NCI-H526 treated with DMSO at 0.1 percent for 48 hours (cell line): ENCODE results near the gene ISCA2.
"Not testable (repeated sequence)": the region's sequence is repeated elsewhere in the genome, so short reads cannot be mapped to it uniquely, and the experiment has no call there.

Experiments
- DNase-seq: peaks from one replicate; lab custom pipeline; 2025; lab: John Stamatoyannopoulos, UW

The ISCA2 gene

GRCh38 chr14:74493343-74494261 lies at the start of gene ISCA2:
Gene ISCA2, plus strand, starts transcription at chr14:74493765. Its CDS starts 10 bp downstream, at chr14:74493775.
- peak; percentile 99 for DNase-seq

GRCh38 chr14:74444866-74445265 lies 48.7 kb upstream of the ISCA2 start:
- no peak for DNase-seq

GRCh38 chr14:74454397-74454796 lies 39.2 kb upstream of the ISCA2 start:
- DNase-seq: not testable (repeated sequence)

- no peak for DNase-seq
Observed at GRCh38 chr14:74456684-74457564, 36.6 kb upstream of the ISCA2 start.

GRCh38 chr14:74457565-74457895 lies 36.0 kb upstream of the ISCA2 start:
- no peak for DNase-seq

GRCh38 chr14:74459289-74459946 lies 34.1 kb upstream of the ISCA2 start:
- DNase-seq: no peak

GRCh38 chr14:74459976-74460375 lies 33.6 kb upstream of the ISCA2 start:
- DNase-seq: no peak

- no peak for DNase-seq
Observed at GRCh38 chr14:74462993-74463392, 30.6 kb upstream of the ISCA2 start.

- DNase-seq: no peak
Observed at GRCh38 chr14:74463697-74464096, 29.9 kb upstream of the ISCA2 start.

- no peak for DNase-seq
Observed at GRCh38 chr14:74464785-74465184, 28.8 kb upstream of the ISCA2 start.

GRCh38 chr14:74465335-74465734 lies 28.2 kb upstream of the ISCA2 start:
- DNase-seq: no peak

- no peak for DNase-seq
Observed at GRCh38 chr14:74468513-74468912, 25.1 kb upstream of the ISCA2 start.

GRCh38 chr14:74469548-74470518 lies 23.7 kb upstream of the ISCA2 start:
- no peak for DNase-seq

GRCh38 chr14:74472601-74473000 lies 21.0 kb upstream of the ISCA2 start:
- no peak for DNase-seq

- DNase-seq: no peak
Observed at GRCh38 chr14:74474376-74474775, 19.2 kb upstream of the ISCA2 start.

GRCh38 chr14:74475678-74476077 lies 17.9 kb upstream of the ISCA2 start:
- no peak for DNase-seq

GRCh38 chr14:74476107-74476506 lies 17.5 kb upstream of the ISCA2 start:
- DNase-seq: no peak

GRCh38 chr14:74476607-74477006 lies 17.0 kb upstream of the ISCA2 start:
- DNase-seq: no peak

- DNase-seq: peak; percentile 7
Observed at GRCh38 chr14:74478996-74479635, 14.4 kb upstream of the ISCA2 start.

- no peak for DNase-seq
Observed at GRCh38 chr14:74480046-74480445, 13.5 kb upstream of the ISCA2 start.

- DNase-seq: no peak
Observed at GRCh38 chr14:74482571-74482970, 11.0 kb upstream of the ISCA2 start.
